ENCODE results near the gene HOXB6.

HOXB6 gene

GRCh38 chr17:48621410-48622392, 16.9 kb upstream of the HOXB6 start:
- DNase-seq: no peak

- no peak for DNase-seq
Observed at GRCh38 chr17:48620461-48621139, 15.8 kb upstream of the HOXB6 start.

GRCh38 chr17:48619826-48620449, 15.2 kb upstream of the HOXB6 start:
- no peak for DNase-seq

GRCh38 chr17:48618256-48618896, 13.6 kb upstream of the HOXB6 start:
- DNase-seq: peak; percentile 76

- DNase-seq: no peak
Observed at GRCh38 chr17:48617471-48618255, 12.9 kb upstream of the HOXB6 start.

GRCh38 chr17:48616717-48617470, 12.1 kb upstream of the HOXB6 start:
- DNase-seq: no peak

- DNase-seq: no peak
Observed at GRCh38 chr17:48615963-48616716, 11.4 kb upstream of the HOXB6 start.

- DNase-seq: no peak
Observed at GRCh38 chr17:48615047-48615962, 10.5 kb upstream of the HOXB6 start, which contains the start of gene HOXB8. HOXB8 (minus strand) TSS chr17:48615292; CDS start chr17:48614704, 588 bp downstream.

- DNase-seq: no peak
Observed at GRCh38 chr17:48613862-48614694, 9.3 kb upstream of the HOXB6 start.

- peak; percentile 41 for DNase-seq
Observed at GRCh38 chr17:48612854-48613691, 8.3 kb upstream of the HOXB6 start.

- DNase-seq: no peak
Observed at GRCh38 chr17:48612456-48612853, 7.7 kb upstream of the HOXB6 start.

GRCh38 chr17:48611681-48612455, 7.1 kb upstream of the HOXB6 start:
- no peak for DNase-seq

- no peak for DNase-seq
Observed at GRCh38 chr17:48611213-48611612, 6.4 kb upstream of the HOXB6 start.

- peak; percentile 53 for DNase-seq
Observed at GRCh38 chr17:48610282-48611211, 5.8 kb upstream of the HOXB6 start, which contains the start of gene HOXB7. HOXB7 (minus strand) TSS chr17:48611017; CDS start chr17:48610918, 99 bp downstream.

- DNase-seq: no peak
Observed at GRCh38 chr17:48609759-48610281, 5.0 kb upstream of the HOXB6 start.

Measured in CD4-positive, alpha-beta T cell treated with Interleukin-4 for 4 hours (primary cell).